HEK293 (cell line): ENCODE measurements around the gene IL17REL.

ENCODE experiments used
- CTCF ChIA-PET: fragments of 350-600 bp; formaldehyde crosslinking; extraction: SDS; loops from one replicate; lab custom pipeline; 2021; ENCODE audit warnings: antibody characterized with exemption; lab: Yijun Ruan, JAX
- POLR2A ChIA-PET: fragments of 300-600 bp; formaldehyde crosslinking; extraction: SDS; loops from one replicate; lab custom pipeline; 2020; ENCODE audit warnings: antibody characterized with exemption, inconsistent platforms; lab: Yijun Ruan, JAX
- H3K27ac ChIP-seq: fragments of 200-500 bp; sonication (Bioruptor generic); 2 replicates; pipeline ENCODE4 v1.5.1; 2014; ENCODE audit warnings: low read depth, low read length, control low read depth, inconsistent platforms; ENCODE audit errors: extremely low read depth
- H3K36me3 ChIP-seq, 2 experiments: fragments of 200-500 bp in 1 of 2; sonication (Bioruptor generic) in 1 of 2; 1 replicate in 1 of 2; 2 replicates in 1 of 2; pipeline ENCODE4 v1.5.1; 2014 to 2017; ENCODE audit warnings: inconsistent platforms in 2 of 2, low read length in 2 of 2; ENCODE audit not compliant: control insufficient read depth in 2 of 2, insufficient read depth in 1 of 2
- H3K4me1 ChIP-seq: fragments of 200-500 bp; sonication (Bioruptor generic); 2 replicates; pipeline ENCODE4 v1.5.1; 2014; ENCODE audit warnings: mild to moderate bottlenecking, low read length, inconsistent platforms; ENCODE audit not compliant: control insufficient read depth, insufficient read depth
- H3K4me3 ChIP-seq: 2 replicates; pipeline ENCODE4 v1.5.1; 2011; ENCODE audit warnings: low read depth, mild to moderate bottlenecking, control low read depth, low read length, moderate library complexity
- H3K9me3 ChIP-seq: fragments of 200-500 bp; sonication (Bioruptor generic); 2 replicates; pipeline ENCODE4 v1.5.1; 2014; ENCODE audit warnings: low read depth, low read length, inconsistent platforms; ENCODE audit not compliant: control insufficient read depth, insufficient read depth
- BCL11A ChIP-seq: fragments of 450-650 bp; formaldehyde crosslinking; IDR thresholded peaks from 2 replicates; pipeline ENCODE4 v1.5.1; 2016; ENCODE audit warnings: low read depth, missing biosample characterization, missing genetic modification characterization
- BCL11B ChIP-seq: fragments of 450-650 bp; formaldehyde crosslinking; IDR thresholded peaks from 2 replicates; pipeline ENCODE4 v1.5.1; 2016; ENCODE audit warnings: low read depth, missing biosample characterization, missing genetic modification characterization
- GLI4 ChIP-seq: fragments of 450-650 bp; formaldehyde crosslinking; IDR thresholded peaks from 2 replicates; pipeline ENCODE4 v1.5.1; 2016; ENCODE audit warnings: missing biosample characterization, missing genetic modification characterization
- HOXA7 ChIP-seq: sonication (generic); formaldehyde crosslinking; IDR thresholded peaks from 2 replicates; pipeline ENCODE4 v1.8.1; 2022; ENCODE audit warnings: missing genetic modification reagents, borderline replicate concordance
- HOXD13 ChIP-seq: sonication (generic); formaldehyde crosslinking; IDR thresholded peaks from 2 replicates; pipeline ENCODE4 v1.8.0; 2022; ENCODE audit warnings: missing genetic modification reagents, borderline replicate concordance
- MYNN ChIP-seq: fragments of 450-650 bp; formaldehyde crosslinking; IDR thresholded peaks from 2 replicates; pipeline ENCODE4 v1.5.1; 2016; ENCODE audit warnings: missing biosample characterization, missing genetic modification characterization, borderline replicate concordance
- MZF1 ChIP-seq: fragments of 450-650 bp; formaldehyde crosslinking; IDR thresholded peaks from 2 replicates; pipeline ENCODE4 v1.5.1; 2017; ENCODE audit warnings: missing biosample characterization, missing genetic modification characterization, borderline replicate concordance
- PRDM2 ChIP-seq: fragments of 450-650 bp; formaldehyde crosslinking; IDR thresholded peaks from 2 replicates; pipeline ENCODE4 v1.5.1; 2016; ENCODE audit warnings: missing biosample characterization, missing genetic modification characterization, borderline replicate concordance
- SCRT1 ChIP-seq: fragments of 450-650 bp; formaldehyde crosslinking; IDR thresholded peaks from 2 replicates; pipeline ENCODE4 v1.5.1; 2016; ENCODE audit warnings: missing biosample characterization, missing genetic modification characterization, borderline replicate concordance
- SP2 ChIP-seq: fragments of 450-650 bp; formaldehyde crosslinking; IDR thresholded peaks from 2 replicates; pipeline ENCODE4 v1.5.1; 2016; ENCODE audit warnings: missing biosample characterization, missing genetic modification characterization
- SP3 ChIP-seq: fragments of 450-650 bp; formaldehyde crosslinking; IDR thresholded peaks from 2 replicates; pipeline ENCODE4 v1.5.1; 2016; ENCODE audit warnings: missing biosample characterization, missing genetic modification characterization
- ZBTB21 ChIP-seq: fragments of 450-650 bp; formaldehyde crosslinking; IDR thresholded peaks from 2 replicates; pipeline ENCODE4 v1.5.1; 2017; ENCODE audit warnings: missing biosample characterization, missing genetic modification characterization
- ZNF112 ChIP-seq: fragments of 450-650 bp; formaldehyde crosslinking; IDR thresholded peaks from 2 replicates; pipeline ENCODE4 v1.5.0; 2017; ENCODE audit warnings: missing biosample characterization, missing genetic modification characterization
- ZNF146 ChIP-seq: fragments of 450-650 bp; formaldehyde crosslinking; IDR thresholded peaks from 2 replicates; pipeline ENCODE4 v1.5.1; 2016; ENCODE audit warnings: missing biosample characterization, missing genetic modification characterization
- ZNF157 ChIP-seq: fragments of 450-650 bp; formaldehyde crosslinking; IDR thresholded peaks from 2 replicates; pipeline ENCODE4 v1.5.1; 2016; ENCODE audit warnings: missing biosample characterization, missing genetic modification characterization
- ZNF18 ChIP-seq: fragments of 450-650 bp; formaldehyde crosslinking; IDR thresholded peaks from 2 replicates; pipeline ENCODE4 v1.5.1; 2016; ENCODE audit warnings: missing biosample characterization, missing genetic modification characterization
- ZNF292 ChIP-seq: fragments of 450-650 bp; formaldehyde crosslinking; IDR thresholded peaks from 2 replicates; pipeline ENCODE4 v1.5.1; 2016; ENCODE audit warnings: low read depth, missing biosample characterization, missing genetic modification characterization, borderline replicate concordance
- ZNF311 ChIP-seq: fragments of 450-650 bp; formaldehyde crosslinking; IDR thresholded peaks from 2 replicates; pipeline ENCODE4 v1.5.1; 2017; ENCODE audit warnings: missing biosample characterization, missing genetic modification characterization, borderline replicate concordance
- ZNF362 ChIP-seq: fragments of 450-650 bp; formaldehyde crosslinking; IDR thresholded peaks from 2 replicates; pipeline ENCODE4 v1.5.1; 2016; ENCODE audit warnings: missing biosample characterization, missing genetic modification characterization
- ZNF366 ChIP-seq: fragments of 450-650 bp; formaldehyde crosslinking; conservative IDR thresholded peaks from 2 replicates; pipeline ENCODE4 v1.5.1; 2016; ENCODE audit warnings: missing biosample characterization, missing genetic modification characterization
- ZNF549 ChIP-seq: fragments of 450-650 bp; IDR thresholded peaks from 2 replicates; pipeline ENCODE4 v1.5.1; 2018; ENCODE audit warnings: missing biosample characterization, missing genetic modification characterization, mild to moderate bottlenecking, inconsistent platforms, moderate library complexity
- ZNF555 ChIP-seq: fragments of 450-650 bp; formaldehyde crosslinking; conservative IDR thresholded peaks from 2 replicates; pipeline ENCODE4 v1.5.1; 2017; ENCODE audit warnings: missing biosample characterization, mild to moderate bottlenecking, missing genetic modification characterization, inconsistent platforms
- ZNF596 ChIP-seq: fragments of 450-650 bp; IDR thresholded peaks from 2 replicates; pipeline ENCODE4 v1.5.0; 2018; ENCODE audit warnings: missing biosample characterization, mild to moderate bottlenecking, missing genetic modification characterization, moderate library complexity
- ZNF621 ChIP-seq: fragments of 450-650 bp; formaldehyde crosslinking; IDR thresholded peaks from 2 replicates; pipeline ENCODE4 v1.5.1; 2017; ENCODE audit warnings: missing biosample characterization, missing genetic modification characterization
- ZNF701 ChIP-seq: fragments of 450-650 bp; formaldehyde crosslinking; IDR thresholded peaks from 2 replicates; pipeline ENCODE4 v1.5.1; 2016; ENCODE audit warnings: missing biosample characterization, missing genetic modification characterization
- ZNF776 ChIP-seq: fragments of 450-650 bp; formaldehyde crosslinking; IDR thresholded peaks from 2 replicates; pipeline ENCODE4 v1.5.0; 2017; ENCODE audit warnings: missing biosample characterization, missing genetic modification characterization, borderline replicate concordance
- ZNF837 ChIP-seq: fragments of 450-650 bp; formaldehyde crosslinking; IDR thresholded peaks from 2 replicates; pipeline ENCODE4 v1.5.1; 2016; ENCODE audit warnings: missing biosample characterization, missing genetic modification characterization
- ZNF843 ChIP-seq: fragments of 450-650 bp; formaldehyde crosslinking; IDR thresholded peaks from 2 replicates; pipeline ENCODE4 v1.5.1; 2016; ENCODE audit warnings: missing biosample characterization, missing genetic modification characterization
- ZSCAN5A ChIP-seq: fragments of 450-650 bp; formaldehyde crosslinking; IDR thresholded peaks from 2 replicates; pipeline ENCODE4 v1.5.1; 2016; ENCODE audit warnings: missing biosample characterization, missing genetic modification characterization

The IL17REL gene

GRCh38 chr22:50007057-50007511, 5.5 kb downstream of the IL17REL start:
- ChIA-PET POLR2A (no interaction called here), CTCF (interaction anchor here (1.2 to 2.0 kb wide), 2 partner anchors 14 to 27 kb away, joined by 3 to 7 read pairs; no protein-coding TSS in a partner anchor)
- Histone ChIP-seq H3K27ac (no peak overlapping the region), H3K4me3 (no peak overlapping the region), H3K36me3 (no peaks in the 10 kb centered on the region), H3K4me1 (peaks cover 4% of the 10 kb centered on the region), H3K9me3 (no peaks in the 10 kb centered on the region)
- TF ChIP-seq ZNF292 (tag by site-specific recombination), result no peak
- TF ChIP-seq ZNF362 (tag by site-specific recombination), result no peak
- no peak for TF ChIP-seq SP2
- no peak for TF ChIP-seq SCRT1 (tag by site-specific recombination)
- TF ChIP-seq SP3 (tag by site-specific recombination), result no peak
- TF ChIP-seq HOXA7 (CRISPR knock-in tag), result no peak
- TF ChIP-seq ZNF837 (tag by site-specific recombination), result no peak
- no peak for TF ChIP-seq ZSCAN5A (tag by site-specific recombination)
- TF ChIP-seq ZNF549 (tag by site-specific recombination), result no peak
- TF ChIP-seq ZBTB21 (tag by site-specific recombination), result no peak
- peak; percentile 51 for TF ChIP-seq ZNF366
- TF ChIP-seq ZNF311, result no peak
- TF ChIP-seq ZNF555, result no peak
- peak; percentile 70; the same call in 1 of the 2 replicates for TF ChIP-seq BCL11A (tag by site-specific recombination)
- TF ChIP-seq MZF1 (tag by site-specific recombination), result no peak
- no peak for TF ChIP-seq ZNF146 (tag by site-specific recombination)
- no peak for TF ChIP-seq ZNF621 (tag by site-specific recombination)
- no peak for TF ChIP-seq ZNF18 (tag by site-specific recombination)
- TF ChIP-seq ZNF596 (tag by site-specific recombination), result no peak
- no peak for TF ChIP-seq GLI4 (tag by site-specific recombination)
- no peak for TF ChIP-seq PRDM2
- TF ChIP-seq ZNF112 (tag by site-specific recombination), result no peak
- TF ChIP-seq ZNF157, result no peak
- no peak for TF ChIP-seq HOXD13
- no peak for TF ChIP-seq ZNF776 (tag by site-specific recombination)
- TF ChIP-seq MYNN (tag by site-specific recombination), result no peak
- no peak for TF ChIP-seq BCL11B (tag by site-specific recombination)
- TF ChIP-seq ZNF701, result no peak
- TF ChIP-seq ZNF843 (tag by site-specific recombination), result no peak
